ENCODE measurements around the gene TWNK. TPM values are rescaled to one million over a fixed set of nuclear protein-coding genes. Genes with fewer than 3 reads are reported as not detected.

The TWNK gene
- total and polyA plus RNA-seq, 2 donors (not counting 3 experiments of a cell fraction or from before 2014, with no cell fraction given) = 5.6 to 10.9 TPM

DNA sequence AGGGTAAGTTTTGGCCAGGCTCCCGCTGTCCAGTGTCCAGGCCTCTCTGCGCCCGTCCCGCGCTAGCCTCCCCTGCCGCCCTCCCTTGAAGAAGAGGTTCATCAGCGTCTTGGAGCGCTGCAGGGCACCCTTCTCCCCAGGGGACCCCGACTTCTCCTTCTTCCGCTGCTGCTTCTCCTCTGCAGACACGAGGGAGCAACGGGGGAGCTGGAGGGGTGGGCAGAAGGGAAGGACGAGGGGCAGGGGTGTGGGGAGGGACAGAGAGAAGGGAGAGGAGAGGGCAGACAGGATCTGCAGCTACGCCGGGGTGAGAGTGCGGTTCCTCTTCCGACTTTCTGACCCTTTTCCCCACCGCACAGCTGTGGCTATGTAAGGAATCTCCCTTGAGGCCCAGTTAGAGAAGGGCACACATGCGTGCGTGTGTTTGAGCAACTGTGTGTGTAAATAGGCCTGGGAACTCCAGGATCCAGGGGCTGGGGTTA is 30.8 kb downstream of the TWNK start:
- H3K79me2 ChIP-seq (ENCODE audit: control insufficient read depth, insufficient read depth, low read length) = no peaks in the 10 kb centered on the region
- dilution Hi-C loops (cut with MboI; ENCODE audit: extremely low pct_ligation_motif_present, low sequenced_read_pairs) (no loop called here), intact Hi-C loops (cut with micrococcal nuclease) (loop anchor here (2.0 to 10.0 kb wide), 2 partner anchors 15 to 103 kb away; partner anchors contain the start of gene SLF2)
- no peak for TF ChIP-seq GATA2 (IDR thresholded peaks at IDR 0.05; ENCODE audit: insufficient read depth, insufficient read length, low read depth, low read length)
- TF ChIP-seq FOS (IDR thresholded peaks at IDR 0.05; ENCODE audit: borderline replicate concordance, insufficient read depth, low read length) = no peak
- TF ChIP-seq, protein P1, sequence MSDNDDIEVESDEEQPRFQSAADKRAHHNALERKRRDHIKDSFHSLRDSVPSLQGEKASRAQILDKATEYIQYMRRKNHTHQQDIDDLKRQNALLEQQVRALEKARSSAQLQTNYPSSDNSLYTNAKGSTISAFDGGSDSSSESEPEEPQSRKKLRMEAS (IDR thresholded peaks at IDR 0.05; ENCODE audit: insufficient read depth, insufficient read length) = no peak
- no peak for TF ChIP-seq POLR2A (IDR thresholded peaks at IDR 0.05; ENCODE audit: low read depth, low read length)
- TF ChIP-seq POLR2AphosphoS5 (IDR thresholded peaks at IDR 0.05; ENCODE audit: insufficient read depth, low read depth, low read length) = no peak
- no peak for TF ChIP-seq EZH2 (IDR thresholded peaks at IDR 0.05; ENCODE audit: borderline replicate concordance, low read depth, low read length, severe bottlenecking)
- TF ChIP-seq JUN (IDR thresholded peaks at IDR 0.05; ENCODE audit: borderline replicate concordance, insufficient read depth, insufficient read length, low read depth) = no peak
- TF ChIP-seq MYC (IDR thresholded peaks at IDR 0.05; ENCODE audit: low read depth, low read length) = no peak
- TF ChIP-seq, protein P2, sequence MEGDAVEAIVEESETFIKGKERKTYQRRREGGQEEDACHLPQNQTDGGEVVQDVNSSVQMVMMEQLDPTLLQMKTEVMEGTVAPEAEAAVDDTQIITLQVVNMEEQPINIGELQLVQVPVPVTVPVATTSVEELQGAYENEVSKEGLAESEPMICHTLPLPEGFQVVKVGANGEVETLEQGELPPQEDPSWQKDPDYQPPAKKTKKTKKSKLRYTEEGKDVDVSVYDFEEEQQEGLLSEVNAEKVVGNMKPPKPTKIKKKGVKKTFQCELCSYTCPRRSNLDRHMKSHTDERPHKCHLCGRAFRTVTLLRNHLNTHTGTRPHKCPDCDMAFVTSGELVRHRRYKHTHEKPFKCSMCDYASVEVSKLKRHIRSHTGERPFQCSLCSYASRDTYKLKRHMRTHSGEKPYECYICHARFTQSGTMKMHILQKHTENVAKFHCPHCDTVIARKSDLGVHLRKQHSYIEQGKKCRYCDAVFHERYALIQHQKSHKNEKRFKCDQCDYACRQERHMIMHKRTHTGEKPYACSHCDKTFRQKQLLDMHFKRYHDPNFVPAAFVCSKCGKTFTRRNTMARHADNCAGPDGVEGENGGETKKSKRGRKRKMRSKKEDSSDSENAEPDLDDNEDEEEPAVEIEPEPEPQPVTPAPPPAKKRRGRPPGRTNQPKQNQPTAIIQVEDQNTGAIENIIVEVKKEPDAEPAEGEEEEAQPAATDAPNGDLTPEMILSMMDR (IDR thresholded peaks at IDR 0.05; ENCODE audit: extremely low read depth in 1 of 2, insufficient read depth in 1 of 2, low read depth in 1 of 2, low read length in 2 of 2) = no peak
- BruUV-seq (replicated peaks) = no TSS peak
- no peaks in the 10 kb centered on the region for H4K20me1 ChIP-seq (replicated peaks; ENCODE audit: control insufficient read depth, extremely low read depth, insufficient read depth, low read length)
- no peak overlapping the region for H2AFZ ChIP-seq (ENCODE audit: low read depth, low read length)
- H3K27ac ChIP-seq (ENCODE audit: insufficient read depth, low read depth, low read length) = no peak overlapping the region
- H3K4me3 ChIP-seq (replicated peaks in 1 of 3; ENCODE audit: insufficient read depth in 1 of 3, low read depth in 1 of 3, low read length in 3 of 3) = no peak overlapping the region
- ChIA-PET POLR2A (interaction anchor here (0.7 kb wide), 1 partner anchor 18 kb away, joined by 3 read pairs; no protein-coding TSS in a partner anchor), CTCF (interaction anchor here (1.1 to 7.3 kb wide), 13 partner anchors 12 to 124 kb away, joined by 4 to 254 read pairs (median 14); partner anchors contain the start of genes KAZALD1, LZTS2, PDZD7 and SEMA4G)
- no peaks in the 10 kb centered on the region for H3K9me3 ChIP-seq (replicated peaks; ENCODE audit: control insufficient read depth, insufficient read depth, low read length)
- DNase-seq (ENCODE audit: low read depth, low spot score) = no peak
- H3K9ac ChIP-seq (replicated peaks; ENCODE audit: extremely low read depth, insufficient read depth, low read length) = no peak overlapping the region
- H3K4me1 ChIP-seq (ENCODE audit: control insufficient read depth, extremely low read depth, insufficient read depth, low read length) = peaks cover 5% of the 10 kb centered on the region
- no peaks in the 10 kb centered on the region for H3K36me3 ChIP-seq (ENCODE audit: control insufficient read depth in 2 of 2, extremely low read depth in 1 of 2, insufficient read depth in 2 of 2, low read length in 2 of 2)
- no peak overlapping the region for H3K4me2 ChIP-seq (ENCODE audit: insufficient read depth, low read length)
- H3K27me3 ChIP-seq (ENCODE audit: control insufficient read depth in 2 of 2, insufficient read depth in 2 of 2, low read length in 2 of 2) = no peaks in the 10 kb centered on the region
- H3K9me1 ChIP-seq (replicated peaks; ENCODE audit: control insufficient read depth, extremely low read depth, insufficient read depth, low read length) = no peaks in the 10 kb centered on the region
- no peak for FAIRE-seq
